ENCODE data around the gene SLC28A2. TPM values are rescaled to one million over a fixed set of nuclear protein-coding genes. Genes with fewer than 3 reads are reported as not detected.

The SLC28A2 gene
- polyA plus RNA-seq, 1 donor from 2014 or later: not detected

GRCh38 chr15:45263854-45264253 is 11.8 kb downstream of the SLC28A2 start:
- TF ChIP-seq EZH2 (IDR thresholded peaks at IDR 0.05; ENCODE audit: borderline replicate concordance, insufficient read depth, low read length, poor library complexity, severe bottlenecking): no peak

DNA sequence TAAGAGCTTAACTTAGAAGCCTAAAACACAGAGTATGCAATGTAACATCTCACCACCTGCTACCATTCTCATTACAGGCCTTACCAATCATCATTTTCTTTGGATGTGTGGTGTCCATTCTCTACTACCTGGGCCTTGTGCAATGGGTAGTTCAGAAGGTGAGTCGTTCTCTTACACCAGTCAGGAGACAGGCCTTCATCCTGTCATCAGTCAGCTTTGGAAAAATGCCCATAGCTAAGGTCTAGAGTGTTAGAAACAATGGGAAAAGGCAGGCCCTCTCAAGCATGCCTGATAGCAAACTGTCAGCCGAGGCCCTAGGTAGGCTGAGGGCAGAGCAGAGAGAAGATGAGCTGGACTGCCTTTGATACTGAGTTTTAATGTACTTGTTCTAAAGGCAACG is 13.5 kb downstream of the SLC28A2 start:
- no peak for TF ChIP-seq EZH2 (IDR thresholded peaks at IDR 0.05; ENCODE audit: borderline replicate concordance, insufficient read depth, low read length, poor library complexity, severe bottlenecking)
- TF ChIP-seq SMC3 (conservative IDR thresholded peaks at IDR 0.05; ENCODE audit: poor library complexity): no peak
- no peak for TF ChIP-seq EP300 (conservative IDR thresholded peaks at IDR 0.05; ENCODE audit: poor library complexity, severe bottlenecking)
- no peak for TF ChIP-seq MXI1 (conservative IDR thresholded peaks at IDR 0.05; ENCODE audit: poor library complexity, severe bottlenecking)
- Histone ChIP-seq H3K4me3 (ENCODE audit: low read length) (no peak overlapping the region), H3K9me2 (ENCODE audit: insufficient read depth, low read length) (no peaks in the 10 kb centered on the region), H3K79me2 (replicated peaks; ENCODE audit: insufficient read depth, low read length) (no peaks in the 10 kb centered on the region), H3K27ac (ENCODE audit: low read length) (no peak overlapping the region), H3K9ac (ENCODE audit: low read length) (no peak overlapping the region), H3K27me3 (ENCODE audit: insufficient read depth, low read depth, low read length) (no peaks in the 10 kb centered on the region), H2AFZ (ENCODE audit: low read depth, low read length) (no peak overlapping the region), H3K9me3 (ENCODE audit: low read length) (no peaks in the 10 kb centered on the region), H4K20me1 (ENCODE audit: insufficient read depth) (no peaks in the 10 kb centered on the region), H3F3A (ENCODE audit: insufficient read depth, low read length, poor library complexity, severe bottlenecking) (no peaks in the 10 kb centered on the region), H3K4me2 (ENCODE audit: low read length) (no peak overlapping the region), H3K36me3 (ENCODE audit: insufficient read depth, low read length) (no peaks in the 10 kb centered on the region)

More at GRCh38 chr15:45263854-45264253, 11.8 kb downstream of the SLC28A2 start:
- Histone ChIP-seq H3K79me2 (replicated peaks; ENCODE audit: insufficient read depth, low read length) (no peaks in the 10 kb centered on the region), H3K4me2 (ENCODE audit: low read length) (no peak overlapping the region), H4K20me1 (ENCODE audit: insufficient read depth) (no peaks in the 10 kb centered on the region), H2AFZ (ENCODE audit: low read depth, low read length) (no peak overlapping the region), H3F3A (ENCODE audit: insufficient read depth, low read length, poor library complexity, severe bottlenecking) (no peaks in the 10 kb centered on the region), H3K4me3 (ENCODE audit: low read length) (no peak overlapping the region), H3K27me3 (ENCODE audit: insufficient read depth, low read depth, low read length) (no peaks in the 10 kb centered on the region), H3K27ac (ENCODE audit: low read length) (no peak overlapping the region), H3K9me3 (ENCODE audit: low read length) (no peaks in the 10 kb centered on the region), H3K9me2 (ENCODE audit: insufficient read depth, low read length) (no peaks in the 10 kb centered on the region), H3K36me3 (ENCODE audit: insufficient read depth, low read length) (no peaks in the 10 kb centered on the region), H3K9ac (ENCODE audit: low read length) (no peak overlapping the region)

- H3K9me2 ChIP-seq (ENCODE audit: insufficient read depth, low read length): no peaks in the 10 kb centered on the region
- H3K27ac ChIP-seq (ENCODE audit: low read length): no peak overlapping the region
- no peak overlapping the region for H3K4me3 ChIP-seq (ENCODE audit: low read length)
- H3K9ac ChIP-seq (ENCODE audit: low read length): no peak overlapping the region
- no peaks in the 10 kb centered on the region for H3K79me2 ChIP-seq (replicated peaks; ENCODE audit: insufficient read depth, low read length)
- no peaks in the 10 kb centered on the region for H3F3A ChIP-seq (ENCODE audit: insufficient read depth, low read length, poor library complexity, severe bottlenecking)
- H3K9me3 ChIP-seq (ENCODE audit: low read length): no peaks in the 10 kb centered on the region
- H4K20me1 ChIP-seq (ENCODE audit: insufficient read depth): no peaks in the 10 kb centered on the region
- H3K4me2 ChIP-seq (ENCODE audit: low read length): no peak overlapping the region
- H2AFZ ChIP-seq (ENCODE audit: low read depth, low read length): no peak overlapping the region
- H3K36me3 ChIP-seq (ENCODE audit: insufficient read depth, low read length): no peaks in the 10 kb centered on the region
- H3K27me3 ChIP-seq (ENCODE audit: insufficient read depth, low read depth, low read length): no peaks in the 10 kb centered on the region
- TF ChIP-seq EZH2 (IDR thresholded peaks at IDR 0.05; ENCODE audit: borderline replicate concordance, insufficient read depth, low read length, poor library complexity, severe bottlenecking) (no peak), RAD21 (conservative IDR thresholded peaks at IDR 0.05) (no peak), CTCF (IDR thresholded peaks at IDR 0.05; ENCODE audit: poor library complexity, severe bottlenecking) (no peak), MXI1 (conservative IDR thresholded peaks at IDR 0.05; ENCODE audit: poor library complexity, severe bottlenecking) (no peak), REST (IDR thresholded peaks at IDR 0.05; ENCODE audit: borderline replicate concordance) (no peak), SMC3 (conservative IDR thresholded peaks at IDR 0.05; ENCODE audit: poor library complexity) (no peak), TAF1 (IDR thresholded peaks at IDR 0.05; ENCODE audit: low read depth) (no peak), EP300 (conservative IDR thresholded peaks at IDR 0.05; ENCODE audit: poor library complexity, severe bottlenecking) (no peak)
Measured at GRCh38 chr15:45268135-45268534, 16.1 kb downstream of the SLC28A2 start.

Measured in neural cell (in vitro differentiated cells).